Measurements from ENCODE around the gene CYP27A1. TPM values are rescaled to one million over a fixed set of nuclear protein-coding genes. Genes with fewer than 3 reads are reported as not detected.

CYP27A1 gene
- total and polyA plus RNA-seq, 2 of the 4 experiments (the other 2 are of a cell fraction) = 5.2 to 5.3 TPM

DNA sequence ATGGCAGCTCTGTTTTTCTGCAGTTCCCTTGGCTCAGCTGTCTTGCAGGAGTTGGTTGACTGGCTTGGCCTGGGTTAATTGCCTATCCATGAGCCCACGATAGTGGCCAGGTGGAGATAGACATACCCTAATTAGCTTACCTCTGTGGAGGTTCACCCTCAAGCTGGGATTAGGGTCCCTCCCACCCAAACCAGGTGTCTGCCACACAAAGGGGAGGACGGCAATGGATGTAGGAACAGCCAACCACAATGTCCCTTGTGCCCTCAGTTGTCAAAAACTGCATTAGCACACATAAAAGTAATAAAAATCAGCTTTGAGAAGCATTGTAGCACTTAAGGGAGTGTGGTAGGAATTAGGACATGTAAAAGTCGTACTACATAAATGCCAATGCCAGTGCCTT is 4.2 kb downstream of the CYP27A1 start:
- Histone ChIP-seq H4K8ac (ENCODE audit: low read depth in 2 of 2, low read length in 2 of 2) (no peak overlapping the region), H3K18ac (ENCODE audit: low read depth, low read length) (no peak overlapping the region), H3K9me3 (ENCODE audit: control insufficient read depth, insufficient read depth, low read length) (peaks cover 4% of the 10 kb centered on the region; the same call in 1 of the 2 replicates), H2BK15ac (ENCODE audit: low read depth, low read length) (no peak overlapping the region), H3K36me3 (ENCODE audit: control insufficient read depth, insufficient read depth, low read length) (no peaks in the 10 kb centered on the region), H3K27me3 (ENCODE audit: control insufficient read depth, insufficient read depth, low read length) (no peaks in the 10 kb centered on the region), H3K79me1 (ENCODE audit: low read depth in 1 of 2, low read length in 2 of 2) (peaks cover 0 to 5% of the 10 kb centered on the region in 2 experiments; a peak in 3 of 4 replicates), H3K4me3 (ENCODE audit: insufficient read depth, low read depth, low read length) (no peak overlapping the region), H2AK9ac (replicated peaks; ENCODE audit: low read depth, low read length, poor library complexity) (no peak overlapping the region), H3K27ac (ENCODE audit: insufficient read depth, low read length) (no peak overlapping the region), H3K14ac (replicated peaks; ENCODE audit: low read depth, low read length) (no peak overlapping the region), H3K4me1 (ENCODE audit: control insufficient read depth, insufficient read depth, low read length) (peaks cover 3% of the 10 kb centered on the region; the same call in 1 of the 2 replicates), H3K56ac (ENCODE audit: extremely low read depth, insufficient read depth, low read length) (no peak overlapping the region), H2BK5ac (ENCODE audit: low read depth, low read length, poor library complexity, severe bottlenecking) (no peak overlapping the region), H3K4ac (ENCODE audit: low read depth, low read length) (no peak overlapping the region), H2AFZ (replicated peaks; ENCODE audit: low read length, poor library complexity) (no peak overlapping the region), H2BK20ac (ENCODE audit: low read depth, low read length) (no peak overlapping the region), H3K9ac (ENCODE audit: low read depth, low read length) (no peak overlapping the region), H2AK5ac (ENCODE audit: low read depth, low read length) (no peak overlapping the region), H4K20me1 (ENCODE audit: insufficient read depth, low read length) (no peaks in the 10 kb centered on the region), H3K23ac (ENCODE audit: low read depth, low read length) (no peak overlapping the region), H3K9me1 (ENCODE audit: insufficient read depth, low read length) (peaks cover 3% of the 10 kb centered on the region; the same call in 1 of the 2 replicates), H4K5ac (ENCODE audit: low read depth, low read length) (no peak overlapping the region), H2BK120ac (ENCODE audit: low read depth, low read length) (no peak overlapping the region), H4K91ac (ENCODE audit: insufficient read depth, low read depth, low read length) (no peak overlapping the region), H3K4me2 (ENCODE audit: low read depth, low read length) (no peak overlapping the region)
- DNase-seq = no peak
- dilution Hi-C loops (cut with HindIII; ENCODE audit: low sequenced_read_pairs, unreplicated experiment) (no loop called here), intact Hi-C loops (cut with micrococcal nuclease) (no loop called here), in situ Hi-C loops (cut with MboI; ENCODE audit: low sequenced_read_pairs) (no loop called here)
- CTCF ChIA-PET = no interaction called here
- ATAC-seq (ENCODE audit: low read depth) = no peak
- no TSS peak for BruUV-seq (replicated peaks)
- TF ChIP-seq MXI1 (IDR thresholded peaks at IDR 0.05; ENCODE audit: borderline replicate concordance, low read depth, low read length) = no peak
- no peak for TF ChIP-seq NFE2L2 (IDR thresholded peaks at IDR 0.05; ENCODE audit: low read depth, low read length)
- no peak for TF ChIP-seq FOS (IDR thresholded peaks at IDR 0.05; ENCODE audit: low read depth, low read length)
- no peak for TF ChIP-seq POLR2A (IDR thresholded peaks at IDR 0.05; ENCODE audit: low read depth, low read length)
- TF ChIP-seq SMC3 (IDR thresholded peaks at IDR 0.05; ENCODE audit: low read depth, low read length) = no peak
- TF ChIP-seq RAD21 (IDR thresholded peaks at IDR 0.05; ENCODE audit: low read length) = no peak
- no peak for TF ChIP-seq USF2 (IDR thresholded peaks at IDR 0.05; ENCODE audit: low read depth, low read length)
- TF ChIP-seq CHD1 (IDR thresholded peaks at IDR 0.05; ENCODE audit: low read depth, low read length) = no peak
- no peak for TF ChIP-seq RCOR1 (IDR thresholded peaks at IDR 0.05; ENCODE audit: insufficient replicate concordance, low read length)
- TF ChIP-seq, protein P1, sequence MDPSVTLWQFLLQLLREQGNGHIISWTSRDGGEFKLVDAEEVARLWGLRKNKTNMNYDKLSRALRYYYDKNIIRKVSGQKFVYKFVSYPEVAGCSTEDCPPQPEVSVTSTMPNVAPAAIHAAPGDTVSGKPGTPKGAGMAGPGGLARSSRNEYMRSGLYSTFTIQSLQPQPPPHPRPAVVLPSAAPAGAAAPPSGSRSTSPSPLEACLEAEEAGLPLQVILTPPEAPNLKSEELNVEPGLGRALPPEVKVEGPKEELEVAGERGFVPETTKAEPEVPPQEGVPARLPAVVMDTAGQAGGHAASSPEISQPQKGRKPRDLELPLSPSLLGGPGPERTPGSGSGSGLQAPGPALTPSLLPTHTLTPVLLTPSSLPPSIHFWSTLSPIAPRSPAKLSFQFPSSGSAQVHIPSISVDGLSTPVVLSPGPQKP (IDR thresholded peaks at IDR 0.05; ENCODE audit: borderline replicate concordance, low read depth, low read length) = no peak
- no CpG with 5 or more reads among the region's 3 CpGs for WGBS, 2 experiments (ENCODE audit: extremely low coverage in 2 of 2, insufficient read length in 1 of 2)
- POLR2A ChIA-PET (ENCODE audit: unreplicated experiment) = no interaction called here

All from IMR-90 (cell line).